Activated CD4-positive, alpha-beta T cell treated with anti-CD3 and anti-CD28 coated beads for 48 hours (primary cell): ENCODE data around the gene SCAMP2.

Experiments used
- DNase-seq: peaks from one replicate; pipeline ENCODE4 v3.0.0-alpha.2; 2020

Gene SCAMP2

GRCh38 chr15:74837482-74838136 lies 35.6 kb downstream of the SCAMP2 start:
- no peak for DNase-seq

- DNase-seq, result no peak
These were observed 36.3 kb downstream of the SCAMP2 start for GRCh38 chr15:74836846-74837245.

- DNase-seq, result peak; percentile 70
These were observed 37.8 kb downstream of the SCAMP2 start for GRCh38 chr15:74835312-74835823.

GRCh38 chr15:74833376-74834107 lies 39.6 kb downstream of the SCAMP2 start:
- DNase-seq, result no peak

GRCh38 chr15:74832826-74833225 lies 40.3 kb downstream of the SCAMP2 start:
- no peak for DNase-seq

GRCh38 chr15:74831813-74832495 lies 41.2 kb downstream of the SCAMP2 start:
- DNase-seq, result no peak

GRCh38 chr15:74830868-74831267 lies 42.3 kb downstream of the SCAMP2 start:
- no peak for DNase-seq

- DNase-seq, result no peak
These were observed 43.2 kb downstream of the SCAMP2 start for GRCh38 chr15:74829991-74830390.

- no peak for DNase-seq
These were observed 43.7 kb downstream of the SCAMP2 start for GRCh38 chr15:74829486-74829885.

- no peak for DNase-seq
These were observed 44.3 kb downstream of the SCAMP2 start for GRCh38 chr15:74828835-74829234.

GRCh38 chr15:74827614-74828013 lies 45.6 kb downstream of the SCAMP2 start:
- no peak for DNase-seq

- DNase-seq, result no peak
These were observed 46.2 kb downstream of the SCAMP2 start for GRCh38 chr15:74826921-74827320.

- peak; percentile 46 for DNase-seq
These were observed 46.8 kb downstream of the SCAMP2 start, which contains the start of gene CPLX3 for GRCh38 chr15:74826364-74826819. CPLX3 (plus strand) TSS chr15:74826627; CDS start chr15:74826704, 77 bp downstream.

- DNase-seq, result no peak
These were observed 47.3 kb downstream of the SCAMP2 start for GRCh38 chr15:74825866-74826265.

- DNase-seq, result no peak
These were observed 48.2 kb downstream of the SCAMP2 start for GRCh38 chr15:74824976-74825375.

GRCh38 chr15:74823324-74823723 lies 49.8 kb downstream of the SCAMP2 start:
- no peak for DNase-seq

GRCh38 chr15:74822233-74822632 lies 50.9 kb downstream of the SCAMP2 start:
- no peak for DNase-seq

- no peak for DNase-seq
These were observed 51.4 kb downstream of the SCAMP2 start for GRCh38 chr15:74821790-74822158.

- DNase-seq, result no peak
These were observed 51.9 kb downstream of the SCAMP2 start for GRCh38 chr15:74821091-74821789.

GRCh38 chr15:74820056-74820455 lies 53.1 kb downstream of the SCAMP2 start:
- DNase-seq, result no peak

GRCh38 chr15:74817370-74817737 lies 55.8 kb downstream of the SCAMP2 start:
- DNase-seq, result no peak

- no peak for DNase-seq
These were observed 56.4 kb downstream of the SCAMP2 start for GRCh38 chr15:74816624-74817369.
